HEK293T (cell line): ENCODE data around the gene KYNU.

ENCODE experiments used
- BHLHE40 ChIP-seq: fragments of 450-650 bp; IDR thresholded peaks from 2 replicates; pipeline ENCODE4 v1.6.1; 2016; ENCODE audit warnings: mild to moderate bottlenecking, moderate library complexity, borderline replicate concordance
- ELF4 ChIP-seq: fragments of 450-650 bp; IDR thresholded peaks from 2 replicates; pipeline ENCODE4 v1.6.1; 2017; ENCODE audit warnings: antibody characterized with exemption
- FOXA1 ChIP-seq: fragments of 450-650 bp; IDR thresholded peaks from 2 replicates; pipeline ENCODE4 v1.6.1; 2016; ENCODE audit warnings: mild to moderate bottlenecking
- FOXK2 ChIP-seq: fragments of 450-650 bp; IDR thresholded peaks from 2 replicates; pipeline ENCODE4 v1.6.1; 2016; ENCODE audit warnings: mild to moderate bottlenecking
- FOXM1 ChIP-seq: fragments of 450-650 bp; IDR thresholded peaks from 2 replicates; pipeline ENCODE4 v1.6.1; 2017; ENCODE audit warnings: mild to moderate bottlenecking, borderline replicate concordance
- HDGF ChIP-seq: fragments of 450-650 bp; IDR thresholded peaks from 2 replicates; pipeline ENCODE4 v1.6.1; 2017; ENCODE audit warnings: antibody characterized with exemption, borderline replicate concordance
- NFRKB ChIP-seq: fragments of 450-650 bp; IDR thresholded peaks from 2 replicates; pipeline ENCODE4 v1.6.1; 2016; ENCODE audit warnings: mild to moderate bottlenecking, moderate library complexity
- SP1 ChIP-seq: fragments of 450-650 bp; IDR thresholded peaks from 2 replicates; pipeline ENCODE4 v1.6.1; 2017
- SUZ12 ChIP-seq: fragments of 450-650 bp; IDR thresholded peaks from 2 replicates; pipeline ENCODE4 v1.6.1; 2016; ENCODE audit warnings: mild to moderate bottlenecking
- ZNF384 ChIP-seq: fragments of 450-650 bp; IDR thresholded peaks from 2 replicates; pipeline ENCODE4 v1.6.1; 2016

GRCh38 chr2:142875010-142875409 lies 2.5 kb upstream of the KYNU start:
- no peak for TF ChIP-seq SP1
- no peak for TF ChIP-seq SUZ12
- no peak for TF ChIP-seq BHLHE40
- TF ChIP-seq HDGF = no peak
- TF ChIP-seq FOXK2 = no peak
- TF ChIP-seq ZNF384 = no peak
- no peak for TF ChIP-seq NFRKB
- no peak for TF ChIP-seq ELF4
- no peak for TF ChIP-seq FOXM1
- no peak for TF ChIP-seq FOXA1
